ENCODE measurements around the gene AOPEP. TPM values are rescaled to one million over a fixed set of nuclear protein-coding genes. Genes with fewer than 3 reads are reported as not detected.

The AOPEP gene
- total RNA-seq, 1 experiment from 2014 or later = 36.4 TPM

- H3K4me3 ChIP-seq (ENCODE audit: low read depth in 2 of 2, low read length in 2 of 2) = no peak overlapping the region
- no TSS peak for BruUV-seq (replicated peaks)
- H3K9me3 ChIP-seq (ENCODE audit: control insufficient read depth, insufficient read depth, low read depth, low read length) = no peaks in the 10 kb centered on the region
- ChIA-PET POLR2A (no interaction called here), CTCF (interaction anchor here (0.7 kb wide), 1 partner anchor 10 kb away, joined by 4 read pairs; no protein-coding TSS in a partner anchor)
- no peaks in the 10 kb centered on the region for H3K36me3 ChIP-seq (ENCODE audit: control insufficient read depth, insufficient read depth, low read length)
- in situ Hi-C loops (cut with HindIII; ENCODE audit: low pct_unique_long_range_greater_than_20kb, low sequenced_read_pairs) = no loop called here
- intact Hi-C loops (cut with micrococcal nuclease; ENCODE audit: unreplicated experiment) = no loop called here
- TF ChIP-seq CTCF (IDR thresholded peaks at IDR 0.05) = no peak
- no peak for TF ChIP-seq POLR2AphosphoS5 (IDR thresholded peaks at IDR 0.05; ENCODE audit: low read depth, low read length)
- no peak for TF ChIP-seq REST (IDR thresholded peaks at IDR 0.05; ENCODE audit: insufficient read depth in 1 of 2, low read depth in 2 of 2, low read length in 1 of 2)
- no peak for TF ChIP-seq TCF7L2 (IDR thresholded peaks at IDR 0.05; ENCODE audit: low read depth, low read length)
- ATAC-seq (no peak), DNase-seq (ENCODE audit: low read depth, low spot score) (no peak)
- H3K27ac ChIP-seq (ENCODE audit: low read length) = no peak overlapping the region
- H3K27me3 ChIP-seq (ENCODE audit: control insufficient read depth, insufficient read depth, low read length) = no peaks in the 10 kb centered on the region
- H3K4me1 ChIP-seq (ENCODE audit: control insufficient read depth, insufficient read depth, low read length) = no peaks in the 10 kb centered on the region
These were observed 392.1 kb downstream of the AOPEP start for GRCh38 chr9:95118596-95118995.

- no peaks in the 10 kb centered on the region for H3K9me3 ChIP-seq (ENCODE audit: control insufficient read depth, insufficient read depth, low read depth, low read length)
- ATAC-seq (no peak), DNase-seq (ENCODE audit: low read depth, low spot score) (no peak)
- POLR2A ChIA-PET = no interaction called here
- no peak overlapping the region for H3K27ac ChIP-seq (ENCODE audit: low read length)
- TF ChIP-seq POLR2AphosphoS5 (IDR thresholded peaks at IDR 0.05; ENCODE audit: low read depth, low read length) = no peak
- no peak for TF ChIP-seq TCF7L2 (IDR thresholded peaks at IDR 0.05; ENCODE audit: low read depth, low read length)
- TF ChIP-seq REST (IDR thresholded peaks at IDR 0.05; ENCODE audit: insufficient read depth in 1 of 2, low read depth in 2 of 2, low read length in 1 of 2) = no peak
- TF ChIP-seq SIN3A (IDR thresholded peaks at IDR 0.05; ENCODE audit: borderline replicate concordance, insufficient read depth, low read depth, low read length) = no peak
- no peak for TF ChIP-seq CTCF (IDR thresholded peaks at IDR 0.05)
- H3K4me3 ChIP-seq (ENCODE audit: low read depth in 2 of 2, low read length in 2 of 2) = no peak overlapping the region
- no peaks in the 10 kb centered on the region for H3K4me1 ChIP-seq (ENCODE audit: control insufficient read depth, insufficient read depth, low read length)
- in situ Hi-C loops (cut with HindIII; ENCODE audit: low pct_unique_long_range_greater_than_20kb, low sequenced_read_pairs) (no loop called here), intact Hi-C loops (cut with micrococcal nuclease; ENCODE audit: unreplicated experiment) (no loop called here)
- CTCF ChIA-PET = no interaction called here
- BruUV-seq (replicated peaks) = no TSS peak
- no peaks in the 10 kb centered on the region for H3K27me3 ChIP-seq (ENCODE audit: control insufficient read depth, insufficient read depth, low read length)
- H3K36me3 ChIP-seq (ENCODE audit: control insufficient read depth, insufficient read depth, low read length) = no peaks in the 10 kb centered on the region
These were observed 394.4 kb downstream of the AOPEP start for GRCh38 chr9:95120781-95121370.

Data from Panc1 (cell line).